Brain microvascular endothelial cell (primary cell): Measurements from ENCODE around the gene SBF1.
"Not testable (repeated sequence)": the region's sequence is repeated elsewhere in the genome, so short reads cannot be mapped to it uniquely, and the experiment has no call there.

ENCODE experiments used
- DNase-seq: peaks from one replicate; pipeline ENCODE4 v3.0.0-alpha.2; 2020
- H3K27ac ChIP-seq: fragments of 250-450 bp; sonication (Bioruptor Pico); 2 replicates; pipeline ENCODE4 v1.5.1; 2020; ENCODE audit warnings: mild to moderate bottlenecking, moderate library complexity
- H3K27me3 ChIP-seq: fragments of 250-450 bp; sonication (Bioruptor Pico); replicated peaks from 2 replicates; pipeline ENCODE4 v1.5.1; 2020; ENCODE audit warnings: mild to moderate bottlenecking
- H3K36me3 ChIP-seq: fragments of 250-450 bp; sonication (Bioruptor Pico); replicated peaks from 2 replicates; pipeline ENCODE4 v1.5.1; 2020; ENCODE audit warnings: mild to moderate bottlenecking
- H3K4me3 ChIP-seq: 2 replicates; pipeline ENCODE4 v1.5.1; 2011; ENCODE audit warnings: low read depth, mild to moderate bottlenecking, control low read depth, low read length, moderate library complexity
- in situ Hi-C: cut with HindIII; loops from 2 replicates; pipeline ENCODE4 v1.10.0; 2017; ENCODE audit warnings: low sequenced_read_pairs, low pct_ligation_motif_present
- TF ChIP-seq, protein P1 (sequence below): IDR thresholded peaks from 2 replicates; pipeline ENCODE4 v1.5.1; 2011; ENCODE audit warnings: low read depth, mild to moderate bottlenecking, moderate library complexity, low read length, control low read depth, inconsistent platforms; ENCODE audit errors: missing control alignments

Gene SBF1

DNA sequence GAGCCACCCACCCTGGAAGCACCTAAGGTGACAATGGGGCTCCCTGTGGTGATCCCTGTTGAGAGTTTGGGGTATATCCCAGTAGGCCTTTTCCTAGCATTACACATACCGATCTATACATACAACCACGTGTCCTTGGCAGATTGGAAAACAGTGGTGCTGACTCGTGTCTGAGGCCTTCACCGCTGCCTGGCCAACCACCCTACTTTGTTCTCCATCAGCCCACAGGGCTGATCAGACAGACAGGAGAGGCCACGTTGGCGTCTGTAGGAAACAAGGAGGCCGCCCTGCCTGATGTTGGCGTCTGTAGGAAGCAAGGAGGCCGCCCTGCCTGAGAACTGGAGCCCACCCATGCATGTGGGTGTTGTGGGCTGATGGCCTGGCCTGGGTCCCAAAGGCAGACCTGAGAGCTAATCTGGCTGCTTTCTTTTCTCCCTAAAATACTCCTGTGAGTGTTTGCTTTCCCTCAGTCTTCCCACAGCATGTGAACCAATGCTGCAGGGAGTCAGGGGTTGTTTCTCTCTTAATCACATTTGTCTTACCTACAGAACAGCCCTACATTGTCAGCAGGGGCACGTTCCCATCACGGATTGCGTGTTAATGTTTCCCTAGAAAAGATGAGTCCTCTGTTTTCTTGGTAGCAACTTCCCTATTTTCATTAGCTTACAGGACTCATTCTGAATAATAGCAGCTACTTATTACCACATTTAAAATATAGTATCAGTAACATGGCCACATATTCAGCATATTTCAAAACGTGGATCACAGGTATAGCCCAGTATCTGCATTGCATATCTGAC is 57.2 kb downstream of the SBF1 start:
- TF ChIP-seq, protein P1, sequence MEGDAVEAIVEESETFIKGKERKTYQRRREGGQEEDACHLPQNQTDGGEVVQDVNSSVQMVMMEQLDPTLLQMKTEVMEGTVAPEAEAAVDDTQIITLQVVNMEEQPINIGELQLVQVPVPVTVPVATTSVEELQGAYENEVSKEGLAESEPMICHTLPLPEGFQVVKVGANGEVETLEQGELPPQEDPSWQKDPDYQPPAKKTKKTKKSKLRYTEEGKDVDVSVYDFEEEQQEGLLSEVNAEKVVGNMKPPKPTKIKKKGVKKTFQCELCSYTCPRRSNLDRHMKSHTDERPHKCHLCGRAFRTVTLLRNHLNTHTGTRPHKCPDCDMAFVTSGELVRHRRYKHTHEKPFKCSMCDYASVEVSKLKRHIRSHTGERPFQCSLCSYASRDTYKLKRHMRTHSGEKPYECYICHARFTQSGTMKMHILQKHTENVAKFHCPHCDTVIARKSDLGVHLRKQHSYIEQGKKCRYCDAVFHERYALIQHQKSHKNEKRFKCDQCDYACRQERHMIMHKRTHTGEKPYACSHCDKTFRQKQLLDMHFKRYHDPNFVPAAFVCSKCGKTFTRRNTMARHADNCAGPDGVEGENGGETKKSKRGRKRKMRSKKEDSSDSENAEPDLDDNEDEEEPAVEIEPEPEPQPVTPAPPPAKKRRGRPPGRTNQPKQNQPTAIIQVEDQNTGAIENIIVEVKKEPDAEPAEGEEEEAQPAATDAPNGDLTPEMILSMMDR: no peak
- no peak overlapping the region for H3K27ac ChIP-seq
- no peak overlapping the region for H3K4me3 ChIP-seq
- DNase-seq: no peak
- in situ Hi-C loops: no loop called here
- peaks cover 53% of the 10 kb centered on the region for H3K36me3 ChIP-seq
- H3K27me3 ChIP-seq: no peaks in the 10 kb centered on the region

DNA sequence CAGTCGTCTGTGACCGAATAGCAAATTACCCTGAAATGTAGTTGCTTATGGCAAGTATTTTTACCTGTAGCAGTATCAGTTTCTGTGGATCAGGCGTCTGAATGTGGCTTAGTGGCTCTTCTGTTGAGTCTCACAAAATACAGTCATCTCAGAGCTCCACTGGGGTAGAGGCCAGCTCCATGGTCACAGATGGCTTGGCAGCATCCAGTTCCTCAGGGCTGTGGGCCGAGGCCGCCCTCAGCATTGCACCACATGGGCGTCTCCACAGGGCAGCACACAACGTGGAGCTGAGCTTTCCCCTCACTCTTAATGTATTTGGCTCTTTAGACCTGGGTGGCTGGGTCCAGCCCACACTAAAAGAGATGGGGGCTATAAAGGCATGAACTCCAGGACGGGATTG is 57.8 kb downstream of the SBF1 start:
- TF ChIP-seq, protein P1: no peak
- in situ Hi-C loops: no loop called here
- Histone ChIP-seq H3K27me3 (no peaks in the 10 kb centered on the region), H3K4me3 (no peak overlapping the region), H3K36me3 (peaks cover 47% of the 10 kb centered on the region), H3K27ac (no peak overlapping the region)
- DNase-seq: no peak

DNA sequence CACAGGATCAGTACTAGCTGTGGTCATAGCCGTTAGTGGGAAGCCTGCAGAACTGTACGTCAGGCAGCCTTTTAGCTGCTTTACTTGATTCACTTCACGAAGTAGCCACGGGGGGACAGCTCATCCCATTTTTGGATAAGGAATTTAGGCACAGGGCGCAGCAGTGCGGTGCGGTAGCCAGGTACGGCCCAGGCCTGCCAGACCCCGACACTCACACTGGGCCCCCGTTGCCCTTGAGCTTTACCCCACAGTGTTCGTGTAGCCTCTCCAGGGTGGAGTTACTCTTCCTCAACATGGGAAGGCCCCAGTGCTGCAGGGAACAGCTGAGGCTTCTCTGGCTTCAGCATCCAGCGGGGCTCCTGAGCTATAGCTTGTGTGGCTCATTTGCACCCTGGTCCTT is 59.4 kb downstream of the SBF1 start:
- DNase-seq: no peak
- TF ChIP-seq, protein P1: no peak
- Histone ChIP-seq H3K4me3 (no peak overlapping the region), H3K27me3 (no peaks in the 10 kb centered on the region), H3K27ac (no peak overlapping the region), H3K36me3 (peaks cover 40% of the 10 kb centered on the region)
- in situ Hi-C loops: no loop called here

DNA sequence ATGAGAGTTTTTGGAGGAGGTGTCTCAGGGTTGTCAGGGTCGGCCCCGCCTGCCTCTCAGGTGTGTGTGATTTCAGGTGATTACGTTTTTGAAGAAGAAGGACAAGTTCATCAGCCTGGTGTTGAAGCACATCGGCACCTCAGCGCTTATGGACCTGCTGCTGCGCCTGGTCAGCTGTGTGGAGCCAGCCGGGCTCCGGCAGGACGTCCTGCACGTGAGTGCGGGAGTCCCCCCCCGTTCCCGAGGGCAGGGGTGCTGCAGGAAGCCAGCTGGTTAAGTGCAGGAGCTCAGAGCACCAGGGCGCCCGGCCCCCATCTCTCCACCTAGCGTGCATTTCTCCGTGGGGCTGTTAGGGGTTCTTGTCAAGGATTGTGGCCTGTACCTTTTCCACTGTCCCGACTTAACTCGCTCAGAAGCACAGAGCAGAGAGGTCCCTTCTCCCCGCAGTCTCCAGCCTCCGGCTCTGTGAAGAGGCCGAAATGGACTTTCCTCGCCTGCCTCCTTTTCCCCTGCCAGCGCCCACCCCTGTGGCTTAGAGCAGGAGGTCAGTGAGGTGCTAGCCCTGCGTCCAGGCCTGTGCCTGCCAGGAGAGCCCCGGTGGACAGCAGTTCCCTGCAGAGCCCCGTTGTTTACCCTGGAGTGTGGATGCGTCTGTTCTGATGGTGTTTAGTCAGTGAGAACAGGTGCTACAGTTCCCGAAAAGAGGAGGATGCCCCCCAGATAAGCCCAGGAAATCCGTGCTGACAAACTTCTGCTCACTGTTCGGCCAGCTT is 60.2 kb downstream of the SBF1 start:
- peaks cover 37% of the 10 kb centered on the region for H3K36me3 ChIP-seq
- TF ChIP-seq, protein P1: no peak
- in situ Hi-C loops: no loop called here
- H3K27me3 ChIP-seq: no peaks in the 10 kb centered on the region
- H3K27ac ChIP-seq: no peak overlapping the region
- no peak overlapping the region for H3K4me3 ChIP-seq
- no peak for DNase-seq

DNA sequence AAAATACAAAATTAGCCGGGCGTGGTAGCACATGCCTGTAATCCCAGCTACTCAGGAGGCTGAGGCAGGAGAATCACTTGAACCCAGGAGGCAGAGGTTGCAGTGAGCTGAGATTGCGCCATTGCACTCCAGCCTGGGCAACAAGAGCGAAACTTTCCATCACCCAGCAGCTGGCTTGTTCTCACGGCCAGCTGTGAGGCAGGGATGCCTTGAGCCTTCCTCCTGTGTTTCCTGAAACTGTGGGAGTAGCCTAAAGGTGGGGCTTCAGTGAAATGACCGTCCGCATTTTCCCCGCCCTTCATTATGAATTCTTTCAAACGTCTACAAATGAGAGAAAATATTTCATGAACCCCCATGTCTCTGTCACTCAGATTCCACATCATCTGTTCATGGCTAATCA is 65.9 kb downstream of the SBF1 start:
- H3K27me3 ChIP-seq, in situ Hi-C loops, H3K4me3 ChIP-seq, H3K27ac ChIP-seq, DNase-seq: not testable (repeated sequence)
- H3K36me3 ChIP-seq: peaks cover 19% of the 10 kb centered on the region

DNA sequence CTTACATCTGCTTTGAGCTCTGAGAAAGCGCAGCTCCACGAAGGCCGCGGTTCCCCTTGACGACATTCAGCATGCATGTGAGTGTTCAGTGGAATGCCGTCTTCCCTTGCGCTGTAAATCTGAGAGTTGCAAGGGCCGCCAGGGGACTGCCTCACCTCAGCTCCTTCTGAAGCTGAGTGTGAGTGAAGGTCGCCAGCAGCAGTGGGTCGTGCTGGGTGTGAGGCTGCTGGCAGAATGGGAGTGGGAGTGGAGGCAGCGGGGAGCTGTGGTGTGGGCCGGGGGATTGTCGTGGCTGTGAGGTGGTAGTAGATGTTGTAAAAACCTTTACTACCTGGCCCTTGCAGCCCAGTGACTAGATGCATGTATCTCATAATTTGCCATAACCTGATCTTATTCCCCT is 66.5 kb downstream of the SBF1 start:
- no peak overlapping the region for H3K27ac ChIP-seq
- TF ChIP-seq, protein P1: no peak
- in situ Hi-C loops: no loop called here
- no peak overlapping the region for H3K4me3 ChIP-seq
- H3K36me3 ChIP-seq: peaks cover 17% of the 10 kb centered on the region
- no peaks in the 10 kb centered on the region for H3K27me3 ChIP-seq
- DNase-seq: no peak
